ENCODE results near the gene DDX23.

- no peak for TF ChIP-seq CTCF (IDR thresholded peaks at IDR 0.05)
- no peak for TF ChIP-seq EP300 (IDR thresholded peaks at IDR 0.05)
- TF ChIP-seq POLR2A (IDR thresholded peaks at IDR 0.05): no peak
- no peak for TF ChIP-seq POLR2AphosphoS5 (IDR thresholded peaks at IDR 0.05)
These were observed 58.3 kb downstream of the DDX23 start for GRCh38 chr12:48793696-48794095.

Data from upper lobe of left lung (tissue), 4 donors.